Measurements from ENCODE around the gene GNMT. TPM values are rescaled to one million over a fixed set of nuclear protein-coding genes. Genes with fewer than 3 reads are reported as not detected.

The GNMT gene
- total and polyA plus RNA-seq, 2 of the 8 experiments (the other 6 are each of a cell fraction or from before 2014, with no cell fraction given) = 1.8 to 3.4 TPM

GRCh38 chr6:42961020-42961470 lies 491 bp downstream of the GNMT start (continued):
- TF ChIP-seq ZNF274 (IDR thresholded peaks at IDR 0.05; ENCODE audit: borderline replicate concordance, extremely low read depth, low read length) (no peak), BCL11A (IDR thresholded peaks at IDR 0.05; ENCODE audit: low read depth in 2 of 2, low read length in 2 of 2) (no peak), KDM4A (IDR thresholded peaks at IDR 0.05; ENCODE audit: low read depth, low read length, severe bottlenecking) (no peak), JUN (IDR thresholded peaks at IDR 0.05; ENCODE audit: low read depth, low read length) (no peak), ATF3 (IDR thresholded peaks at IDR 0.05; ENCODE audit: insufficient read depth, low read depth, low read length) (no peak), CEBPB (IDR thresholded peaks at IDR 0.05; ENCODE audit: low read depth, low read length) (no peak)

Data from H1 (cell line).